ENCODE results near the gene KCNG4. TPM values are rescaled to one million over a fixed set of nuclear protein-coding genes. Genes with fewer than 3 reads are reported as not detected.

Gene KCNG4
- total and polyA plus RNA-seq, 2 of the 8 experiments (the other 6 are each of a cell fraction or from before 2014, with no cell fraction given) = not detected

DNA sequence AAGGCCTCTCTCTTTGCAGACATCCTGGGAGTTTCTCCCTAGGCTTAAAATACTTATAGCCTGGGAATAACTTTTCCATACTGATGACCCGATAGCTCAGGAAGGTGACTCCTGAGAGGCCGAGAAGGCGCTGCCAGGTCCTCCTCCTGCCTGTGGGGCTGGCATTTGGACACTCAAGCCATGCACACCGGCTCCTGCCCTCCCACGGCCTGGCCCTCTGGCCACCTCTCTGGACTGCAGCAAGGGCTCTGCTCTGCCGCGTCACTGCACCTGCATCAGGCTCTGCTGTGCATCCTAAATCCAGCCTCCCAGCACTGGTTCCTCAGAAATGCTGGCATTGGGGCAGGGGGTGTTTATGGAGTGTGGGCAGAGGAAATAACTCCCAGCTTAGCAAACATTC lies 14.2 kb downstream of the KCNG4 start:
- Histone ChIP-seq H3K27ac (ENCODE audit: low read depth, low read length) (no peak overlapping the region), H2BK20ac (ENCODE audit: low read length) (no peak overlapping the region), H3K18ac (ENCODE audit: extremely low read depth, low read length) (no peak overlapping the region), H2AFZ (ENCODE audit: low read length) (no peak overlapping the region), H3K23me2 (ENCODE audit: low read depth, low read length) (no peaks in the 10 kb centered on the region), H3K36me3 (ENCODE audit: control insufficient read depth in 2 of 4, insufficient read depth in 4 of 4, low read length in 3 of 4) (no peaks in the 10 kb centered on the region), H4K20me1 (replicated peaks in 1 of 2; ENCODE audit: control insufficient read depth in 1 of 2, insufficient read depth in 2 of 2, low read length in 2 of 2) (no peaks in the 10 kb centered on the region), H3K14ac (ENCODE audit: insufficient read length) (no peak overlapping the region), H3K27me3 (replicated peaks in 1 of 4; ENCODE audit: control insufficient read depth in 3 of 4, extremely low read depth in 1 of 4, insufficient read depth in 3 of 4, low read length in 3 of 4) (no peaks in the 10 kb centered on the region), H3K4me1 (replicated peaks in 1 of 4; ENCODE audit: control insufficient read depth in 3 of 4, insufficient read depth in 4 of 4, low read length in 3 of 4) (peaks cover 0 to 12% (median 6%) of the 10 kb centered on the region in 4 experiments; a peak in 6 of 7 replicates), H3K56ac (replicated peaks; ENCODE audit: insufficient read length, low read depth, low read length) (no peak overlapping the region), H2BK15ac (ENCODE audit: low read length) (no peak overlapping the region), H3K79me2 (ENCODE audit: control insufficient read depth in 1 of 2, insufficient read depth in 2 of 2, low read length in 2 of 2) (no peaks in the 10 kb centered on the region), H4K8ac (ENCODE audit: extremely low read depth, insufficient read depth, low read length) (no peak overlapping the region), H4K5ac (ENCODE audit: insufficient read length, low read depth, low read length) (no peak overlapping the region), H3K4me3 (ENCODE audit: extremely low read depth in 1 of 4, insufficient read depth in 2 of 4, low read depth in 3 of 4, low read length in 4 of 4) (no peak overlapping the region), H3K4me2 (ENCODE audit: insufficient read depth in 1 of 2, low read depth in 2 of 2, low read length in 2 of 2) (no peak overlapping the region), H2AK5ac (ENCODE audit: low read depth, low read length) (no peak overlapping the region), H3K9me3 (ENCODE audit: insufficient read depth in 2 of 2, low read depth in 1 of 2, low read length in 1 of 2) (no peaks in the 10 kb centered on the region), H2BK120ac (replicated peaks; ENCODE audit: low read depth, low read length) (no peak overlapping the region), H2BK12ac (ENCODE audit: low read depth, low read length) (no peak overlapping the region), H4K91ac (replicated peaks; ENCODE audit: insufficient read length, low read length) (no peak overlapping the region), H3K9ac (replicated peaks in 1 of 4; ENCODE audit: extremely low read depth in 1 of 4, low read depth in 3 of 4, low read length in 3 of 4) (no peak overlapping the region), H2BK5ac (ENCODE audit: low read depth, low read length) (no peak overlapping the region), H3K4ac (replicated peaks; ENCODE audit: insufficient read length, low read depth, low read length) (no peak overlapping the region), H3K79me1 (ENCODE audit: low read depth, low read length) (no peaks in the 10 kb centered on the region), H3K23ac (ENCODE audit: insufficient read length) (no peak overlapping the region)
- FAIRE-seq (no peak), DNase-seq (ENCODE audit: low read depth in 1 of 2, low spot score in 2 of 2) (no peak)
- CTCF ChIA-PET (ENCODE audit: partially characterized antibody) = interaction anchor here (0.8 to 1.9 kb wide), 4 partner anchors 12 to 196 kb away, joined by 3 to 6 read pairs (median 4); no protein-coding TSS in a partner anchor
- 94% methylated on average over 7 of the region's 7 CpGs; no CpG with 5 or more reads in 1 of the 2 experiments for WGBS, 2 experiments (ENCODE audit: extremely low coverage in 1 of 2, insufficient coverage in 1 of 2, insufficient read length in 1 of 2, insufficient replicate concordance in 2 of 2, low coverage in 1 of 2, low lambda C conversion rate in 2 of 2, missing lambda C conversion rate in 1 of 2)
- POLR2A ChIA-PET (ENCODE audit: partially characterized antibody) = no interaction called here
- no peak for TF ChIP-seq SIN3A (conservative IDR thresholded peaks at IDR 0.05 in 1 of 2, IDR thresholded peaks at IDR 0.05 in 1 of 2; ENCODE audit: low read depth in 1 of 2, low read length in 2 of 2)
- no peak for TF ChIP-seq TCF12 (IDR thresholded peaks at IDR 0.05; ENCODE audit: low read depth, low read length)
- TF ChIP-seq, protein P1, sequence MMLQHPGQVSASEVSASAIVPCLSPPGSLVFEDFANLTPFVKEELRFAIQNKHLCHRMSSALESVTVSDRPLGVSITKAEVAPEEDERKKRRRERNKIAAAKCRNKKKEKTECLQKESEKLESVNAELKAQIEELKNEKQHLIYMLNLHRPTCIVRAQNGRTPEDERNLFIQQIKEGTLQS (IDR thresholded peaks at IDR 0.05; ENCODE audit: insufficient read depth, low read depth, low read length) = no peak
- TF ChIP-seq, protein P2, sequence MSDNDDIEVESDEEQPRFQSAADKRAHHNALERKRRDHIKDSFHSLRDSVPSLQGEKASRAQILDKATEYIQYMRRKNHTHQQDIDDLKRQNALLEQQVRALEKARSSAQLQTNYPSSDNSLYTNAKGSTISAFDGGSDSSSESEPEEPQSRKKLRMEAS (IDR thresholded peaks at IDR 0.05) = no peak
- no peak for TF ChIP-seq GABPA (IDR thresholded peaks at IDR 0.05; ENCODE audit: borderline replicate concordance, insufficient read depth, low read length)
- no peak for TF ChIP-seq KDM4A (IDR thresholded peaks at IDR 0.05; ENCODE audit: low read depth, low read length, severe bottlenecking)
- TF ChIP-seq, protein P3, sequence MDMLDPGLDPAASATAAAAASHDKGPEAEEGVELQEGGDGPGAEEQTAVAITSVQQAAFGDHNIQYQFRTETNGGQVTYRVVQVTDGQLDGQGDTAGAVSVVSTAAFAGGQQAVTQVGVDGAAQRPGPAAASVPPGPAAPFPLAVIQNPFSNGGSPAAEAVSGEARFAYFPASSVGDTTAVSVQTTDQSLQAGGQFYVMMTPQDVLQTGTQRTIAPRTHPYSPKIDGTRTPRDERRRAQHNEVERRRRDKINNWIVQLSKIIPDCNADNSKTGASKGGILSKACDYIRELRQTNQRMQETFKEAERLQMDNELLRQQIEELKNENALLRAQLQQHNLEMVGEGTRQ (IDR thresholded peaks at IDR 0.05; ENCODE audit: low read length) = no peak
- TF ChIP-seq, protein P4, sequence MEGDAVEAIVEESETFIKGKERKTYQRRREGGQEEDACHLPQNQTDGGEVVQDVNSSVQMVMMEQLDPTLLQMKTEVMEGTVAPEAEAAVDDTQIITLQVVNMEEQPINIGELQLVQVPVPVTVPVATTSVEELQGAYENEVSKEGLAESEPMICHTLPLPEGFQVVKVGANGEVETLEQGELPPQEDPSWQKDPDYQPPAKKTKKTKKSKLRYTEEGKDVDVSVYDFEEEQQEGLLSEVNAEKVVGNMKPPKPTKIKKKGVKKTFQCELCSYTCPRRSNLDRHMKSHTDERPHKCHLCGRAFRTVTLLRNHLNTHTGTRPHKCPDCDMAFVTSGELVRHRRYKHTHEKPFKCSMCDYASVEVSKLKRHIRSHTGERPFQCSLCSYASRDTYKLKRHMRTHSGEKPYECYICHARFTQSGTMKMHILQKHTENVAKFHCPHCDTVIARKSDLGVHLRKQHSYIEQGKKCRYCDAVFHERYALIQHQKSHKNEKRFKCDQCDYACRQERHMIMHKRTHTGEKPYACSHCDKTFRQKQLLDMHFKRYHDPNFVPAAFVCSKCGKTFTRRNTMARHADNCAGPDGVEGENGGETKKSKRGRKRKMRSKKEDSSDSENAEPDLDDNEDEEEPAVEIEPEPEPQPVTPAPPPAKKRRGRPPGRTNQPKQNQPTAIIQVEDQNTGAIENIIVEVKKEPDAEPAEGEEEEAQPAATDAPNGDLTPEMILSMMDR (IDR thresholded peaks at IDR 0.05; ENCODE audit: control extremely low read depth in 1 of 3, insufficient read depth in 1 of 3, low read depth in 1 of 3, low read length in 3 of 3) = no peak
- no peak for TF ChIP-seq CREB1 (IDR thresholded peaks at IDR 0.05)

Measured in H1 (cell line).